ENCODE results near the gene SKIC3. TPM values are rescaled to one million over a fixed set of nuclear protein-coding genes. Genes with fewer than 3 reads are reported as not detected.

Gene SKIC3
- polyA plus RNA-seq, 1 donor = 76.2 TPM

DNA sequence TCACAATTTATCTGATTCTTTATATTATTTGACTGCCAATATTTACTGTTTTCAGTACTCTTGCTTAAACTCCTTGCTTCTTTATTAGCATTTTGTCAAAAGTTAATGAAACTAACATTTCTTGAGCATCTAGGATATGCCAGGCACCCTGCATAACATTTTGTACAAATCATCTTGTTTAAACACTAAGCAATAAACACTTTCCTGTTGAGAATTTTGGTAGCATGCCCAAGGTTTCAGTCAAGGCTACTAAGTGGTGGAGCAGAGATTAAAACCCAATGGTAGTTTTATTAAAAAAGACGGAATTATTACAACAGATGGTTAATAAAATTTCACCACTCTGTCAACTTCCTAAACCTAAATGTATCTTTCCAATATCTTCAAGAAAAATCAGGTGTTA lies 43.2 kb downstream of the SKIC3 start:
- no peak for DNase-seq
- peaks cover 73% of the 10 kb centered on the region for H3K36me3 ChIP-seq (ENCODE audit: control insufficient read depth, insufficient read depth, low read length)
- H3K4me1 ChIP-seq (ENCODE audit: control insufficient read depth, insufficient read depth, low read length) = no peaks in the 10 kb centered on the region
- 100% methylated on average over 1 of the region's 1 CpG for WGBS (ENCODE audit: insufficient coverage, low lambda C conversion rate)
- no peaks in the 10 kb centered on the region for H3K9me3 ChIP-seq (ENCODE audit: control insufficient read depth, low read depth, low read length)
- no peak overlapping the region for H3K4me3 ChIP-seq (ENCODE audit: low read length)
- no peaks in the 10 kb centered on the region for H3K27me3 ChIP-seq (ENCODE audit: control insufficient read depth, insufficient read depth, low read length)
- H3K27ac ChIP-seq (ENCODE audit: low read length) = no peak overlapping the region

DNA sequence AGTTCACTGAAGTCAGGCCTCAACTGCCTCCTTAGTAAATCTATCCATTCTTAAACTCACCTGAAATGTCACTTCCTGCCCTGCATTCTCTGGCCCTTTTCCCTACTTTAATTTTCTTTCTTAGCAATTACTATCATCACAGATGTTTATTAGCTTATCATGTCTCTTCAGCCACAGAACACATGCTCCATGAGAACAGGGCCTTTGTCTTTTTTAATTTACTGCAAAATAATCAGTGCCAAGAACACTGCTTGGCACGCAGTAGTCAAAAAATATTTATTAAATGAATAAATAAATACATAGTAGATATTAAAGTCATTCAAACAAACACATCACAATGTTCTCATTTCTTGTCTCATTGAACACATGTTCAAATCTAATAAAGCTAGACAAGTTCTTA lies 46.2 kb downstream of the SKIC3 start:
- H3K4me3 ChIP-seq (ENCODE audit: low read length) = no peak overlapping the region
- no CpG with 5 or more reads among the region's 1 CpG for WGBS (ENCODE audit: insufficient coverage, low lambda C conversion rate)
- no peak overlapping the region for H3K27ac ChIP-seq (ENCODE audit: low read length)
- DNase-seq = no peak
- H3K36me3 ChIP-seq (ENCODE audit: control insufficient read depth, insufficient read depth, low read length) = peaks cover 62% of the 10 kb centered on the region
- no peaks in the 10 kb centered on the region for H3K4me1 ChIP-seq (ENCODE audit: control insufficient read depth, insufficient read depth, low read length)
- H3K9me3 ChIP-seq (ENCODE audit: control insufficient read depth, low read depth, low read length) = no peaks in the 10 kb centered on the region
- no peaks in the 10 kb centered on the region for H3K27me3 ChIP-seq (ENCODE audit: control insufficient read depth, insufficient read depth, low read length)

Other genes with a start within 250 kb of the SKIC3 start
- 0.39 TPM for gene FAM81B, start 163.6 kb downstream of the SKIC3 start, polyA plus RNA-seq
- gene ARSK, start 124 bp upstream of the SKIC3 start, polyA plus RNA-seq = 7.9 TPM
- gene GPR150, start 65.1 kb upstream of the SKIC3 start, polyA plus RNA-seq = 0.90 TPM
- gene RFESD, start 91.8 kb upstream of the SKIC3 start, polyA plus RNA-seq = 3.2 TPM
- 1.1 TPM for gene SPATA9, start 128.0 kb upstream of the SKIC3 start, polyA plus RNA-seq
- gene RHOBTB3, start 176.4 kb upstream of the SKIC3 start, polyA plus RNA-seq = 47.5 TPM

Measured in large intestine (tissue), 3 donors.